ENCODE data around the gene TPRG1L.

Gene TPRG1L

DNA sequence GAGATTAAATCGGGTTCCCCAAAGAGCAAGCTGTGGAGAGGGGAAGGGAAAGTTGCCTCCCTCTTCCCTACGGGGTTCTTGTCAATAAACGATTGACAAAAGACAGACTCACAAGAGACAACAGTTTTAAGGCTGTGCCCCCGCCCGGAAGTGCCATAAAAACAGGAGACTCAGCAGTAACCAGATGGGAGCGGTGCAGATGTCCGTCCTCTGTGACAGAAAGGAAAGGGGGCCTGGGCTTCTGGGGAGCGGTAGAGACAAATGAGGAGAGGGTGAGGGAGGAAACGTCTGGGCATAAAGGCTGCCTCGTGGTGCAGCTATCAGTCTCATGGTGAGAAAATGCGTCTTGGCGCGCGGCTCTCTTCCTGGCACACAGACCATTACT is 33.4 kb downstream of the TPRG1L start:
- no peak for TF ChIP-seq SIN3A (IDR thresholded peaks at IDR 0.05; ENCODE audit: borderline replicate concordance, insufficient read depth, low read length)
- TF ChIP-seq, protein P1, sequence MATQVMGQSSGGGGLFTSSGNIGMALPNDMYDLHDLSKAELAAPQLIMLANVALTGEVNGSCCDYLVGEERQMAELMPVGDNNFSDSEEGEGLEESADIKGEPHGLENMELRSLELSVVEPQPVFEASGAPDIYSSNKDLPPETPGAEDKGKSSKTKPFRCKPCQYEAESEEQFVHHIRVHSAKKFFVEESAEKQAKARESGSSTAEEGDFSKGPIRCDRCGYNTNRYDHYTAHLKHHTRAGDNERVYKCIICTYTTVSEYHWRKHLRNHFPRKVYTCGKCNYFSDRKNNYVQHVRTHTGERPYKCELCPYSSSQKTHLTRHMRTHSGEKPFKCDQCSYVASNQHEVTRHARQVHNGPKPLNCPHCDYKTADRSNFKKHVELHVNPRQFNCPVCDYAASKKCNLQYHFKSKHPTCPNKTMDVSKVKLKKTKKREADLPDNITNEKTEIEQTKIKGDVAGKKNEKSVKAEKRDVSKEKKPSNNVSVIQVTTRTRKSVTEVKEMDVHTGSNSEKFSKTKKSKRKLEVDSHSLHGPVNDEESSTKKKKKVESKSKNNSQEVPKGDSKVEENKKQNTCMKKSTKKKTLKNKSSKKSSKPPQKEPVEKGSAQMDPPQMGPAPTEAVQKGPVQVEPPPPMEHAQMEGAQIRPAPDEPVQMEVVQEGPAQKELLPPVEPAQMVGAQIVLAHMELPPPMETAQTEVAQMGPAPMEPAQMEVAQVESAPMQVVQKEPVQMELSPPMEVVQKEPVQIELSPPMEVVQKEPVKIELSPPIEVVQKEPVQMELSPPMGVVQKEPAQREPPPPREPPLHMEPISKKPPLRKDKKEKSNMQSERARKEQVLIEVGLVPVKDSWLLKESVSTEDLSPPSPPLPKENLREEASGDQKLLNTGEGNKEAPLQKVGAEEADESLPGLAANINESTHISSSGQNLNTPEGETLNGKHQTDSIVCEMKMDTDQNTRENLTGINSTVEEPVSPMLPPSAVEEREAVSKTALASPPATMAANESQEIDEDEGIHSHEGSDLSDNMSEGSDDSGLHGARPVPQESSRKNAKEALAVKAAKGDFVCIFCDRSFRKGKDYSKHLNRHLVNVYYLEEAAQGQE (IDR thresholded peaks at IDR 0.05; ENCODE audit: insufficient read depth in 1 of 2, low read depth in 2 of 2, low read length in 2 of 2) = no peak
- no peak for TF ChIP-seq POLR2AphosphoS5 (IDR thresholded peaks at IDR 0.05; ENCODE audit: low read depth, low read length)
- TF ChIP-seq FOXP2 (optimal IDR thresholded peaks at IDR 0.05; ENCODE audit: borderline replicate concordance, extremely low read depth, extremely low read length, insufficient read depth) = no peak
- TF ChIP-seq TAF1 (IDR thresholded peaks at IDR 0.05; ENCODE audit: borderline replicate concordance, insufficient read depth, low read length) = no peak

DNA sequence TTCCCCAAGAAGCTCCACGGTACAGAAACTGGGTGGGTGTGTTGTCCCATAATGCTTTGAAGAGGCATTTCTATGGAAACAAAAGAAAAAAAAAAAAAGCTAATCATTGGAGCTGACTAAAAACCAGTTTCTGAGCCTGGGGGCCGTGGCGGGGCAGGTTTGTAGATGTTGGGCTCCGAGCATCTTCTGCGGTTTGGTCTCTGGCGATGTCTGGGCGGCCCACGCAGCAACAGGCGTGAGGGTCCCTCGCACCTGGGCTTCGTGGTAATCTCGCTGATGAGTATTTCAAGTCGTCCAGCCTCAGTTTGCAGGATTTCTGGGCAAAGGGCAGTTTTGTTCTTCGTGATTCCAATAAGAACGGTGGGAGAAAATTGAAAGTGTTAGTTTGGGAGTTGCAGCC is 34.3 kb downstream of the TPRG1L start:
- no peak for TF ChIP-seq FOXP2 (optimal IDR thresholded peaks at IDR 0.05; ENCODE audit: borderline replicate concordance, extremely low read depth, extremely low read length, insufficient read depth)
- no peak for TF ChIP-seq SIN3A (IDR thresholded peaks at IDR 0.05; ENCODE audit: borderline replicate concordance, insufficient read depth, low read length)
- no peak for TF ChIP-seq POLR2AphosphoS5 (IDR thresholded peaks at IDR 0.05; ENCODE audit: low read depth, low read length)
- TF ChIP-seq, protein P1 (IDR thresholded peaks at IDR 0.05; ENCODE audit: insufficient read depth in 1 of 2, low read depth in 2 of 2, low read length in 2 of 2) = no peak
- TF ChIP-seq TAF1 (IDR thresholded peaks at IDR 0.05; ENCODE audit: borderline replicate concordance, insufficient read depth, low read length) = no peak

DNA sequence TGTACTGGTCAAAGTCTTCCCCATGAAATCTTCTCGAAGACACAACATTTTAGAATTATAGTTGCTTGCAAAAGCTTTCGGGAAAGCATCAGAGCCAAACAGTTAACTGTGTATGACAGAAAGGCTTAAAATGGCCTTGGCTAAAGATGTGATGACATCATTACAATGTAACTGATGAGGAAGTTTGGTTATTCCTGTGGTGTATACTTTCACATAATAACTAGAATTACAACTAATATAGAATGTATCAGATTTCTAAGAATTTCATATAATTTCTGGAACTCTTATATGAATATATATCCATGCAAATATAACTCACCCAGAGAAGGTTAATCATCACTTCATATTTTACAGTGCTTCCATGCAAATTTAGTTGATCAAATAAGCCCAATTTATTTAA is 35.9 kb downstream of the TPRG1L start:
- TF ChIP-seq TAF1 (IDR thresholded peaks at IDR 0.05; ENCODE audit: borderline replicate concordance, insufficient read depth, low read length) (no peak), POLR2AphosphoS5 (IDR thresholded peaks at IDR 0.05; ENCODE audit: low read depth, low read length) (no peak)

DNA sequence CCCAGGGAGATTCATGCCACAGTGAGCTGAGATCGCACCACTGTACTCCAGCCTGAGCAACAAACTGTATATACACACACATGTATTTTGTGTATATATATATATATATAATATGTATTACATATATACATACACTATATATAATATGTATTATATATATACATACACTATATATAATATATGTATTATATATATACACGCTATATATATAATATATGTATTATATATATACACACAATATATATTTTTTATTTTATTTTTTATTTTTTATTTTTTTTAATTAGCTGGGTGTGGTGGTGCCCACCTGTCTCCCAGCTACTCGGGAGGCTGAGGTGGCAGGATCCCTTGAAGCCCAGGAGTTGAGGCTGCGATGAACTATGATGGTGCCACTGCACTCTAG is 36.8 kb downstream of the TPRG1L start:
- no peak for TF ChIP-seq POLR2AphosphoS5 (IDR thresholded peaks at IDR 0.05; ENCODE audit: low read depth, low read length)
- no peak for TF ChIP-seq FOXP2 (optimal IDR thresholded peaks at IDR 0.05; ENCODE audit: borderline replicate concordance, extremely low read depth, extremely low read length, insufficient read depth)
- TF ChIP-seq, protein P1 (IDR thresholded peaks at IDR 0.05; ENCODE audit: insufficient read depth in 1 of 2, low read depth in 2 of 2, low read length in 2 of 2) = no peak
- no peak for TF ChIP-seq SIN3A (IDR thresholded peaks at IDR 0.05; ENCODE audit: borderline replicate concordance, insufficient read depth, low read length)
- no peak for TF ChIP-seq TAF1 (IDR thresholded peaks at IDR 0.05; ENCODE audit: borderline replicate concordance, insufficient read depth, low read length)

DNA sequence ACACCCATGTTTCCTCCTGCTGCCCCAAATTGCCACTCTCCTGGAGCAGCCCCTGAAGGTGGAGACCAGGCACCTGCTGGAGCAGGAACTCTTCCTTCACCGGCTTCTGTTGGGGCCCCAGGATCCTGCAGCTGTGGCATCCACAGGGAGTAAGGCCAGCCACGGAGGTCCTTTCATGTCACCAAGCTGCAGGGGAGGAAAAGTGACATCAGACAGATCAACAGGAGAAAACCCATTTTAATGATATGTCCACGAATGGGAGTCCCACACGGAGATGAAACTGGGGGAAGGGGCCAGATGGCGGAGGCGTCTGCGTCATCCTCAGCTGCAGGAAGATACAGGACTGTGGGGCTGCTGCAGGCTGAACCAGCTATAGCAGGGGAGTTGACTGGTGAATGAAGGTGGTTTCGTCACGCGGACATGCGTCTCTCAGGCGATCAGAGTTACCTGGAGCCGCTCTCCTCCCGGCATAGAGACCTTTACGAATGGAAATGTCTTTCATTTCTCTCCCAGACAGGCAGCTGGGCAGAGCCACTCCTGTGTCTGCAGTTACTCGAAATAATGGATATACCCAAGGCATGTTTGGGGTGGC is 37.4 kb downstream of the TPRG1L start:
- TF ChIP-seq FOXP2 (optimal IDR thresholded peaks at IDR 0.05; ENCODE audit: borderline replicate concordance, extremely low read depth, extremely low read length, insufficient read depth) (no peak), TAF1 (IDR thresholded peaks at IDR 0.05; ENCODE audit: borderline replicate concordance, insufficient read depth, low read length) (no peak), SIN3A (IDR thresholded peaks at IDR 0.05; ENCODE audit: borderline replicate concordance, insufficient read depth, low read length) (no peak), POLR2AphosphoS5 (IDR thresholded peaks at IDR 0.05; ENCODE audit: low read depth, low read length) (no peak)
- TF ChIP-seq, protein P1 (IDR thresholded peaks at IDR 0.05; ENCODE audit: insufficient read depth in 1 of 2, low read depth in 2 of 2, low read length in 2 of 2) = no peak

Measured in PFSK-1 (cell line).